KMS-11 (cell line): ENCODE measurements around the gene NDRG4.

Experiments
- H2AFZ ChIP-seq: fragments of 200-600 bp; sonication (generic); 2 replicates; pipeline ENCODE4 v1.6.1; 2016; ENCODE audit warnings: antibody characterized with exemption, mixed run types, low read depth
- H3K27ac ChIP-seq: fragments of 200-600 bp; sonication (generic); 2 replicates; pipeline ENCODE4 v1.6.1; 2016; ENCODE audit warnings: mild to moderate bottlenecking, mixed run types
- H3K27me3 ChIP-seq: fragments of 200-600 bp; sonication (generic); 2 replicates; pipeline ENCODE4 v1.6.1; 2017; ENCODE audit warnings: mild to moderate bottlenecking, low read depth, mixed run types, moderate library complexity; ENCODE audit not compliant: insufficient read depth
- H3K36me3 ChIP-seq: fragments of 200-600 bp; sonication (generic); 2 replicates; pipeline ENCODE4 v1.6.1; 2017; ENCODE audit warnings: mild to moderate bottlenecking, mixed run types; ENCODE audit not compliant: insufficient read depth
- H3K4me1 ChIP-seq: fragments of 200-600 bp; sonication (generic); 2 replicates; pipeline ENCODE4 v1.6.1; 2016; ENCODE audit warnings: mild to moderate bottlenecking, low read depth, mixed run types; ENCODE audit not compliant: poor library complexity, severe bottlenecking
- H3K4me2 ChIP-seq: fragments of 200-600 bp; sonication (generic); 2 replicates; pipeline ENCODE4 v1.7.0; 2016; ENCODE audit warnings: mild to moderate bottlenecking, mixed run types
- H3K4me3 ChIP-seq: fragments of 200-600 bp; sonication (generic); IDR thresholded peaks from 2 replicates; pipeline ENCODE4 v1.6.1; 2017; ENCODE audit warnings: low read depth, low read length, mixed read lengths; ENCODE audit not compliant: insufficient read depth
- H3K79me2 ChIP-seq: fragments of 200-600 bp; sonication (generic); 2 replicates; pipeline ENCODE4 v1.6.1; 2016; ENCODE audit warnings: low read depth, mixed run types; ENCODE audit not compliant: insufficient read depth
- H3K9ac ChIP-seq: fragments of 200-600 bp; sonication (generic); 2 replicates; pipeline ENCODE4 v1.6.1; 2016; ENCODE audit warnings: mild to moderate bottlenecking, mixed run types
- H4K20me1 ChIP-seq: fragments of 200-600 bp; sonication (generic); 2 replicates; pipeline ENCODE4 v1.6.1; 2016; ENCODE audit warnings: mild to moderate bottlenecking, mixed run types; ENCODE audit not compliant: insufficient read depth
- CTCF ChIP-seq: fragments of 200-600 bp; sonication (generic); conservative IDR thresholded peaks from 2 replicates; pipeline ENCODE4 v1.6.1; 2017; ENCODE audit warnings: low read depth, mild to moderate bottlenecking, antibody characterized with exemption, low read length, moderate library complexity, mixed read lengths

NDRG4 gene

GRCh38 chr16:58503166-58503862 lies 3.4 kb downstream of the NDRG4 start:
- Histone ChIP-seq H3K36me3 (no peaks in the 10 kb centered on the region), H3K27ac (no peak overlapping the region), H2AFZ (no peak overlapping the region), H4K20me1 (no peaks in the 10 kb centered on the region), H3K27me3 (no peaks in the 10 kb centered on the region), H3K79me2 (no peaks in the 10 kb centered on the region), H3K4me3 (no peak overlapping the region), H3K4me2 (no peak overlapping the region), H3K4me1 (peaks cover 11% of the 10 kb centered on the region), H3K9ac (no peak overlapping the region)
- TF ChIP-seq CTCF = no peak

- no peak overlapping the region for H3K4me3 ChIP-seq
- H3K9ac ChIP-seq = no peak overlapping the region
- no peak overlapping the region for H2AFZ ChIP-seq
- peaks cover 5% of the 10 kb centered on the region for H3K4me1 ChIP-seq
- no peak overlapping the region for H3K27ac ChIP-seq
- H3K27me3 ChIP-seq = no peaks in the 10 kb centered on the region
- no peaks in the 10 kb centered on the region for H3K79me2 ChIP-seq
- TF ChIP-seq CTCF = no peak
- no peaks in the 10 kb centered on the region for H4K20me1 ChIP-seq
- no peaks in the 10 kb centered on the region for H3K36me3 ChIP-seq
- no peak overlapping the region for H3K4me2 ChIP-seq
Measured at GRCh38 chr16:58503863-58504688, 4.1 kb downstream of the NDRG4 start.

GRCh38 chr16:58506241-58507194 lies 6.6 kb downstream of the NDRG4 start:
- no peak for TF ChIP-seq CTCF
- Histone ChIP-seq H3K9ac (no peak overlapping the region), H2AFZ (no peak overlapping the region), H3K27ac (no peak overlapping the region), H4K20me1 (no peaks in the 10 kb centered on the region), H3K36me3 (no peaks in the 10 kb centered on the region), H3K79me2 (no peaks in the 10 kb centered on the region), H3K27me3 (no peaks in the 10 kb centered on the region), H3K4me1 (peaks cover 7% of the 10 kb centered on the region), H3K4me2 (no peak overlapping the region), H3K4me3 (no peak overlapping the region)

- no peak overlapping the region for H3K9ac ChIP-seq
- H3K79me2 ChIP-seq = no peaks in the 10 kb centered on the region
- H3K4me1 ChIP-seq = peaks cover 10% of the 10 kb centered on the region
- H3K36me3 ChIP-seq = no peaks in the 10 kb centered on the region
- H3K4me2 ChIP-seq = no peak overlapping the region
- H2AFZ ChIP-seq = no peak overlapping the region
- no peak overlapping the region for H3K27ac ChIP-seq
- no peak for TF ChIP-seq CTCF
- no peaks in the 10 kb centered on the region for H4K20me1 ChIP-seq
- H3K27me3 ChIP-seq = no peaks in the 10 kb centered on the region
- H3K4me3 ChIP-seq = no peak overlapping the region
Measured at GRCh38 chr16:58507195-58507962, 7.4 kb downstream of the NDRG4 start.
